GM23338 (cell line): ENCODE results near the gene SDR42E2. TPM values are rescaled to one million over a fixed set of nuclear protein-coding genes. Genes with fewer than 3 reads are reported as not detected.
A peak's percentile ranks its signal among the peaks of the same experiment; 100 is the strongest.

Experiments used
- ATAC-seq: fragments of 200-7000 bp; cut with Tn5 transposase; 3 replicates; pipeline ENCODE4 v1.9.1; 2020
- DNase-seq: peaks from one replicate; pipeline ENCODE4 v3.0.0-alpha.2; 2015; ENCODE audit warnings: low spot score
- H2AFZ ChIP-seq: fragments of 200-600 bp; sonication (generic); 2 replicates; pipeline ENCODE4 v1.8.0; 2016; ENCODE audit warnings: antibody characterized with exemption, mild to moderate bottlenecking, moderate library complexity
- H3F3A ChIP-seq: fragments of 200-600 bp; sonication (generic); replicated peaks from 2 replicates; pipeline ENCODE4 v1.8.0; 2017; ENCODE audit warnings: antibody characterized with exemption, mixed run types, low read depth
- H3K27ac ChIP-seq: fragments of 200-600 bp; sonication (generic); 2 replicates; pipeline ENCODE4 v1.6.1; 2016; ENCODE audit warnings: low read depth
- H3K27me3 ChIP-seq: fragments of 200-600 bp; sonication (generic); 2 replicates; pipeline ENCODE4 v1.8.0; 2016; ENCODE audit warnings: mild to moderate bottlenecking, mixed run types, moderate library complexity; ENCODE audit not compliant: insufficient read depth
- H3K36me3 ChIP-seq: fragments of 200-600 bp; sonication (generic); 2 replicates; pipeline ENCODE4 v1.8.0; 2016; ENCODE audit warnings: mild to moderate bottlenecking; ENCODE audit not compliant: insufficient read depth
- H3K4me1 ChIP-seq: fragments of 200-600 bp; sonication (generic); 2 replicates; pipeline ENCODE4 v1.8.0; 2016; ENCODE audit warnings: mild to moderate bottlenecking, moderate library complexity; ENCODE audit not compliant: insufficient read depth
- H3K4me2 ChIP-seq: fragments of 200-600 bp; sonication (generic); 2 replicates; pipeline ENCODE4 v1.7.1; 2017; ENCODE audit warnings: mixed run types
- H3K4me3 ChIP-seq: fragments of 200-600 bp; sonication (generic); 2 replicates; pipeline ENCODE4 v1.6.1; 2016; ENCODE audit warnings: mixed run types
- H3K79me2 ChIP-seq: fragments of 200-600 bp; sonication (generic); replicated peaks from 2 replicates; pipeline ENCODE4 v1.8.0; 2017; ENCODE audit warnings: mild to moderate bottlenecking; ENCODE audit not compliant: insufficient read depth
- H3K9me2 ChIP-seq: fragments of 200-600 bp; sonication (generic); 2 replicates; pipeline ENCODE4 v1.8.0; 2017; ENCODE audit not compliant: insufficient read depth
- H4K20me1 ChIP-seq: fragments of 200-600 bp; sonication (generic); replicated peaks from 2 replicates; pipeline ENCODE4 v1.8.0; 2017; ENCODE audit warnings: mild to moderate bottlenecking; ENCODE audit not compliant: insufficient read depth
- H3K27ac Mint-ChIP-seq: 2 replicates; pipeline ENCODE4 v1.8.0; 2020; ENCODE audit warnings: inconsistent platforms, mild to moderate bottlenecking, moderate library complexity, mixed read lengths
- H3K27me3 Mint-ChIP-seq: 3 replicates; pipeline ENCODE4 v1.8.0; 2022; ENCODE audit warnings: low read depth, mild to moderate bottlenecking, moderate library complexity, mixed read lengths, inconsistent platforms; ENCODE audit not compliant: insufficient read depth, poor library complexity
- H3K36me3 Mint-ChIP-seq: 3 replicates; pipeline ENCODE4 v1.8.0; 2021; ENCODE audit warnings: low read depth, mild to moderate bottlenecking, inconsistent platforms, moderate library complexity, mixed read lengths
- H3K4me1 Mint-ChIP-seq: 3 replicates; pipeline ENCODE4 v1.8.0; 2020; ENCODE audit warnings: mild to moderate bottlenecking, inconsistent platforms, mixed read lengths
- H3K4me3 Mint-ChIP-seq: 3 replicates; pipeline ENCODE4 v1.8.0; 2021; ENCODE audit warnings: moderate library complexity, mild to moderate bottlenecking, inconsistent platforms, mixed read lengths
- H3K9me3 Mint-ChIP-seq: 3 replicates; pipeline ENCODE4 v1.8.0; 2020; ENCODE audit warnings: moderate library complexity, mild to moderate bottlenecking, inconsistent platforms, mixed read lengths
- CREB1 ChIP-seq: fragments of 250-450 bp; sonication (Bioruptor Pico); IDR thresholded peaks from 2 replicates; pipeline ENCODE4 v1.5.0; 2020; ENCODE audit warnings: low read depth, mild to moderate bottlenecking, moderate library complexity
- EZH2 ChIP-seq: fragments of 200-600 bp; sonication (generic); IDR thresholded peaks from one replicate; pipeline ENCODE4 v1.8.0; 2017; ENCODE audit warnings: antibody characterized with exemption, mild to moderate bottlenecking, low read depth; ENCODE audit not compliant: unreplicated experiment
- EZH2phosphoT487 ChIP-seq: fragments of 200-600 bp; sonication (generic); IDR thresholded peaks from one replicate; pipeline ENCODE4 v1.8.1; 2018; ENCODE audit warnings: antibody characterized with exemption; ENCODE audit not compliant: unreplicated experiment
- JUNB ChIP-seq: IDR thresholded peaks from one replicate; pipeline ENCODE4 v1.6.1; 2016; ENCODE audit warnings: antibody characterized with exemption; ENCODE audit not compliant: unreplicated experiment
- NANOG ChIP-seq: IDR thresholded peaks from 2 replicates; pipeline ENCODE4 v1.6.1; 2016; ENCODE audit warnings: antibody characterized with exemption, borderline replicate concordance
- POLR2AphosphoS5 ChIP-seq: IDR thresholded peaks from 2 replicates; pipeline ENCODE4 v1.6.1; 2016; ENCODE audit warnings: antibody characterized with exemption, low read depth
- STAT1 ChIP-seq: IDR thresholded peaks from one replicate; pipeline ENCODE4 v1.6.1; 2016; ENCODE audit warnings: antibody characterized with exemption; ENCODE audit not compliant: unreplicated experiment
- ZNF114 ChIP-seq: fragments of 250-450 bp; sonication (Bioruptor Pico); IDR thresholded peaks from 2 replicates; pipeline ENCODE4 v1.5.0; 2020; ENCODE audit warnings: mild to moderate bottlenecking, moderate library complexity
- ZNF331 ChIP-seq: fragments of 250-450 bp; sonication (Bioruptor Pico); IDR thresholded peaks from 2 replicates; pipeline ENCODE4 v1.5.0; 2020; ENCODE audit warnings: low read depth, mild to moderate bottlenecking, moderate library complexity
- polyA plus RNA-seq: library from polyadenylated mRNA; unstranded; fragments of >200 nt; fragmentation: Nextera tagmentation; extraction: Ambion mirVana; gene quantifications from 2 replicates; pipeline ENCODE4 v1.2.1, GENCODE V29; 2016
- total RNA-seq: library from RNA; depleted of rRNA; stranded (reverse); fragments of >200 nt; shearing (Covaris generic); gene quantifications from 2 replicates; pipeline ENCODE4 v1.2.3, GENCODE V29; 2014
- TF ChIP-seq, protein P1 (sequence below), 2 experiments: fragments of 200-600 bp in 1 of 2; sonication (generic) in 1 of 2; conservative IDR thresholded peaks; 2 replicates each; pipeline versions ENCODE4 v1.5.1 to v1.6.1; 2016 to 2017; ENCODE audit warnings: antibody characterized with exemption in 2 of 2, low read depth in 2 of 2, mild to moderate bottlenecking in 2 of 2, moderate library complexity in 1 of 2
- TF ChIP-seq, protein P2 (sequence below): IDR thresholded peaks from one replicate; pipeline ENCODE4 v1.6.1; 2018; ENCODE audit warnings: antibody characterized with exemption; ENCODE audit not compliant: unreplicated experiment
- TF ChIP-seq, protein P3 (sequence below): IDR thresholded peaks from 2 replicates; pipeline ENCODE4 v1.6.1; 2016; ENCODE audit warnings: antibody characterized with exemption
- TF ChIP-seq, protein P4 (sequence below): fragments of 250-450 bp; sonication (Bioruptor Pico); IDR thresholded peaks from 2 replicates; pipeline ENCODE4 v1.5.0; 2020; ENCODE audit warnings: mild to moderate bottlenecking, moderate library complexity

SDR42E2 gene
- total and polyA plus RNA-seq, 2 experiments from 2014 or later = 0.15 TPM; not detected in 1

DNA sequence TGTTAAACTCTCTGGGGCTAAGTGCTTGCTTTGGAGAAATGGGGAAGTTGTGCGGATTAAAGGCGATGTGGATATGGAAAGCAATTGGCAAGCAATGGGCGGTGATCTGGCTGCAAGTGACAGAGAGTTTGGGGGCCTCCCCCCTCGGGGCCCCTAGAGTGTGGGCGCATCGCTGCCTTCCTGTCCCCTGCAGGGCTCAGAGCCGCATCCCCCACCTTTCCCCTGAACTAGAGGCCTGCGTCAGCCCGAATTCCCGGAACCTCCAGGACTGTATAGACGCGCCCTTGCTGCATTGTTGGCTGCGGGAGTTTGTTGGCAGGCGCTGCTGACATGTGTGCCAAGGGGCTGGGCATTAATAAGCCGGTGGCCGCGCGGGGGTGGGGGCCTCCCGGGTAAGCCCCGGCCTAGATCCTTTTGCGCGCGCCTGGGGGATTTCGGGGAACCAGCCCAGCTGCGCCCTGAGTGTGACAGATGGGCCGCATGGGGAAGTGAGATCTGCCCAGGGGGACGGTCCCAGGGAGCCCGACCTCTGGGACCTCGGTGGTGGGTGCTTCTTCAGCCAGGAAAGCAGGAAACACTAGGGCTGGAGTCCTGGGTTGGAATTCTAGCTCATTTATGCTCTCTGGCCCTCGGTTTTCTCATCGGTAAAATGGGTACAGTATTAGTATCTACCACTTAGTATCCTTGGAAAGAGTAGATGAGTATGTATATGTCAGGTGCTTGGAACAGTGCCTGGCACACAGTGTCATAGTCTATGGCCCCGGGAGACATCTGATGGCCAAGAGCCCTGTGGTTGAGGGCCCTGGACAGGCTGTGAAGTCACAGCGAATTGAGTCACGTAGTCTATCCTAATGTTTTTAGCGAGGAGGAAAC is 44.8 kb downstream of the SDR42E2 start:
- DNase-seq = peak; percentile 82
- peaks cover 22% of the 10 kb centered on the region for H3F3A ChIP-seq
- H3K9me2 ChIP-seq = no peaks in the 10 kb centered on the region
- peak overlapping the region; percentile 96 for H3K4me2 ChIP-seq
- Mint-ChIP-seq H3K4me3 (peak overlapping the region; percentile 89), H3K9me3 (peaks cover 4% of the 10 kb centered on the region; the same call in 2 of the 3 replicates), H3K27me3 (peaks cover 21% of the 10 kb centered on the region), H3K4me1 (peaks cover 12% of the 10 kb centered on the region), H3K27ac (peak overlapping the region; percentile 28; the same call in 1 of the 2 replicates), H3K36me3 (peaks cover 23% of the 10 kb centered on the region)
- peaks cover 55% of the 10 kb centered on the region for H3K79me2 ChIP-seq
- peak overlapping the region; percentile 84 for H2AFZ ChIP-seq
- no peaks in the 10 kb centered on the region for H3K36me3 ChIP-seq
- peak; percentile 58 for ATAC-seq
- no peaks in the 10 kb centered on the region for H3K27me3 ChIP-seq
- peak overlapping the region; percentile 96 for H3K4me3 ChIP-seq
- TF ChIP-seq EZH2phosphoT487 (no peak), POLR2AphosphoS5 (no peak), STAT1 (no peak), JUNB (no peak), CREB1 (no peak), EZH2 (no peak), NANOG (no peak), ZNF114 (no peak), ZNF331 (CRISPR knock-in tag) (no peak)
- TF ChIP-seq, protein P1, sequence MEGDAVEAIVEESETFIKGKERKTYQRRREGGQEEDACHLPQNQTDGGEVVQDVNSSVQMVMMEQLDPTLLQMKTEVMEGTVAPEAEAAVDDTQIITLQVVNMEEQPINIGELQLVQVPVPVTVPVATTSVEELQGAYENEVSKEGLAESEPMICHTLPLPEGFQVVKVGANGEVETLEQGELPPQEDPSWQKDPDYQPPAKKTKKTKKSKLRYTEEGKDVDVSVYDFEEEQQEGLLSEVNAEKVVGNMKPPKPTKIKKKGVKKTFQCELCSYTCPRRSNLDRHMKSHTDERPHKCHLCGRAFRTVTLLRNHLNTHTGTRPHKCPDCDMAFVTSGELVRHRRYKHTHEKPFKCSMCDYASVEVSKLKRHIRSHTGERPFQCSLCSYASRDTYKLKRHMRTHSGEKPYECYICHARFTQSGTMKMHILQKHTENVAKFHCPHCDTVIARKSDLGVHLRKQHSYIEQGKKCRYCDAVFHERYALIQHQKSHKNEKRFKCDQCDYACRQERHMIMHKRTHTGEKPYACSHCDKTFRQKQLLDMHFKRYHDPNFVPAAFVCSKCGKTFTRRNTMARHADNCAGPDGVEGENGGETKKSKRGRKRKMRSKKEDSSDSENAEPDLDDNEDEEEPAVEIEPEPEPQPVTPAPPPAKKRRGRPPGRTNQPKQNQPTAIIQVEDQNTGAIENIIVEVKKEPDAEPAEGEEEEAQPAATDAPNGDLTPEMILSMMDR (conservative IDR thresholded peaks at IDR 0.05; ENCODE audit: low read depth in 2 of 2) = no peak
- TF ChIP-seq, protein P2, sequence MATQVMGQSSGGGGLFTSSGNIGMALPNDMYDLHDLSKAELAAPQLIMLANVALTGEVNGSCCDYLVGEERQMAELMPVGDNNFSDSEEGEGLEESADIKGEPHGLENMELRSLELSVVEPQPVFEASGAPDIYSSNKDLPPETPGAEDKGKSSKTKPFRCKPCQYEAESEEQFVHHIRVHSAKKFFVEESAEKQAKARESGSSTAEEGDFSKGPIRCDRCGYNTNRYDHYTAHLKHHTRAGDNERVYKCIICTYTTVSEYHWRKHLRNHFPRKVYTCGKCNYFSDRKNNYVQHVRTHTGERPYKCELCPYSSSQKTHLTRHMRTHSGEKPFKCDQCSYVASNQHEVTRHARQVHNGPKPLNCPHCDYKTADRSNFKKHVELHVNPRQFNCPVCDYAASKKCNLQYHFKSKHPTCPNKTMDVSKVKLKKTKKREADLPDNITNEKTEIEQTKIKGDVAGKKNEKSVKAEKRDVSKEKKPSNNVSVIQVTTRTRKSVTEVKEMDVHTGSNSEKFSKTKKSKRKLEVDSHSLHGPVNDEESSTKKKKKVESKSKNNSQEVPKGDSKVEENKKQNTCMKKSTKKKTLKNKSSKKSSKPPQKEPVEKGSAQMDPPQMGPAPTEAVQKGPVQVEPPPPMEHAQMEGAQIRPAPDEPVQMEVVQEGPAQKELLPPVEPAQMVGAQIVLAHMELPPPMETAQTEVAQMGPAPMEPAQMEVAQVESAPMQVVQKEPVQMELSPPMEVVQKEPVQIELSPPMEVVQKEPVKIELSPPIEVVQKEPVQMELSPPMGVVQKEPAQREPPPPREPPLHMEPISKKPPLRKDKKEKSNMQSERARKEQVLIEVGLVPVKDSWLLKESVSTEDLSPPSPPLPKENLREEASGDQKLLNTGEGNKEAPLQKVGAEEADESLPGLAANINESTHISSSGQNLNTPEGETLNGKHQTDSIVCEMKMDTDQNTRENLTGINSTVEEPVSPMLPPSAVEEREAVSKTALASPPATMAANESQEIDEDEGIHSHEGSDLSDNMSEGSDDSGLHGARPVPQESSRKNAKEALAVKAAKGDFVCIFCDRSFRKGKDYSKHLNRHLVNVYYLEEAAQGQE = no peak
- TF ChIP-seq, protein P3, sequence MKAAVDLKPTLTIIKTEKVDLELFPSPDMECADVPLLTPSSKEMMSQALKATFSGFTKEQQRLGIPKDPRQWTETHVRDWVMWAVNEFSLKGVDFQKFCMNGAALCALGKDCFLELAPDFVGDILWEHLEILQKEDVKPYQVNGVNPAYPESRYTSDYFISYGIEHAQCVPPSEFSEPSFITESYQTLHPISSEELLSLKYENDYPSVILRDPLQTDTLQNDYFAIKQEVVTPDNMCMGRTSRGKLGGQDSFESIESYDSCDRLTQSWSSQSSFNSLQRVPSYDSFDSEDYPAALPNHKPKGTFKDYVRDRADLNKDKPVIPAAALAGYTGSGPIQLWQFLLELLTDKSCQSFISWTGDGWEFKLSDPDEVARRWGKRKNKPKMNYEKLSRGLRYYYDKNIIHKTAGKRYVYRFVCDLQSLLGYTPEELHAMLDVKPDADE = no peak
- TF ChIP-seq, protein P4, sequence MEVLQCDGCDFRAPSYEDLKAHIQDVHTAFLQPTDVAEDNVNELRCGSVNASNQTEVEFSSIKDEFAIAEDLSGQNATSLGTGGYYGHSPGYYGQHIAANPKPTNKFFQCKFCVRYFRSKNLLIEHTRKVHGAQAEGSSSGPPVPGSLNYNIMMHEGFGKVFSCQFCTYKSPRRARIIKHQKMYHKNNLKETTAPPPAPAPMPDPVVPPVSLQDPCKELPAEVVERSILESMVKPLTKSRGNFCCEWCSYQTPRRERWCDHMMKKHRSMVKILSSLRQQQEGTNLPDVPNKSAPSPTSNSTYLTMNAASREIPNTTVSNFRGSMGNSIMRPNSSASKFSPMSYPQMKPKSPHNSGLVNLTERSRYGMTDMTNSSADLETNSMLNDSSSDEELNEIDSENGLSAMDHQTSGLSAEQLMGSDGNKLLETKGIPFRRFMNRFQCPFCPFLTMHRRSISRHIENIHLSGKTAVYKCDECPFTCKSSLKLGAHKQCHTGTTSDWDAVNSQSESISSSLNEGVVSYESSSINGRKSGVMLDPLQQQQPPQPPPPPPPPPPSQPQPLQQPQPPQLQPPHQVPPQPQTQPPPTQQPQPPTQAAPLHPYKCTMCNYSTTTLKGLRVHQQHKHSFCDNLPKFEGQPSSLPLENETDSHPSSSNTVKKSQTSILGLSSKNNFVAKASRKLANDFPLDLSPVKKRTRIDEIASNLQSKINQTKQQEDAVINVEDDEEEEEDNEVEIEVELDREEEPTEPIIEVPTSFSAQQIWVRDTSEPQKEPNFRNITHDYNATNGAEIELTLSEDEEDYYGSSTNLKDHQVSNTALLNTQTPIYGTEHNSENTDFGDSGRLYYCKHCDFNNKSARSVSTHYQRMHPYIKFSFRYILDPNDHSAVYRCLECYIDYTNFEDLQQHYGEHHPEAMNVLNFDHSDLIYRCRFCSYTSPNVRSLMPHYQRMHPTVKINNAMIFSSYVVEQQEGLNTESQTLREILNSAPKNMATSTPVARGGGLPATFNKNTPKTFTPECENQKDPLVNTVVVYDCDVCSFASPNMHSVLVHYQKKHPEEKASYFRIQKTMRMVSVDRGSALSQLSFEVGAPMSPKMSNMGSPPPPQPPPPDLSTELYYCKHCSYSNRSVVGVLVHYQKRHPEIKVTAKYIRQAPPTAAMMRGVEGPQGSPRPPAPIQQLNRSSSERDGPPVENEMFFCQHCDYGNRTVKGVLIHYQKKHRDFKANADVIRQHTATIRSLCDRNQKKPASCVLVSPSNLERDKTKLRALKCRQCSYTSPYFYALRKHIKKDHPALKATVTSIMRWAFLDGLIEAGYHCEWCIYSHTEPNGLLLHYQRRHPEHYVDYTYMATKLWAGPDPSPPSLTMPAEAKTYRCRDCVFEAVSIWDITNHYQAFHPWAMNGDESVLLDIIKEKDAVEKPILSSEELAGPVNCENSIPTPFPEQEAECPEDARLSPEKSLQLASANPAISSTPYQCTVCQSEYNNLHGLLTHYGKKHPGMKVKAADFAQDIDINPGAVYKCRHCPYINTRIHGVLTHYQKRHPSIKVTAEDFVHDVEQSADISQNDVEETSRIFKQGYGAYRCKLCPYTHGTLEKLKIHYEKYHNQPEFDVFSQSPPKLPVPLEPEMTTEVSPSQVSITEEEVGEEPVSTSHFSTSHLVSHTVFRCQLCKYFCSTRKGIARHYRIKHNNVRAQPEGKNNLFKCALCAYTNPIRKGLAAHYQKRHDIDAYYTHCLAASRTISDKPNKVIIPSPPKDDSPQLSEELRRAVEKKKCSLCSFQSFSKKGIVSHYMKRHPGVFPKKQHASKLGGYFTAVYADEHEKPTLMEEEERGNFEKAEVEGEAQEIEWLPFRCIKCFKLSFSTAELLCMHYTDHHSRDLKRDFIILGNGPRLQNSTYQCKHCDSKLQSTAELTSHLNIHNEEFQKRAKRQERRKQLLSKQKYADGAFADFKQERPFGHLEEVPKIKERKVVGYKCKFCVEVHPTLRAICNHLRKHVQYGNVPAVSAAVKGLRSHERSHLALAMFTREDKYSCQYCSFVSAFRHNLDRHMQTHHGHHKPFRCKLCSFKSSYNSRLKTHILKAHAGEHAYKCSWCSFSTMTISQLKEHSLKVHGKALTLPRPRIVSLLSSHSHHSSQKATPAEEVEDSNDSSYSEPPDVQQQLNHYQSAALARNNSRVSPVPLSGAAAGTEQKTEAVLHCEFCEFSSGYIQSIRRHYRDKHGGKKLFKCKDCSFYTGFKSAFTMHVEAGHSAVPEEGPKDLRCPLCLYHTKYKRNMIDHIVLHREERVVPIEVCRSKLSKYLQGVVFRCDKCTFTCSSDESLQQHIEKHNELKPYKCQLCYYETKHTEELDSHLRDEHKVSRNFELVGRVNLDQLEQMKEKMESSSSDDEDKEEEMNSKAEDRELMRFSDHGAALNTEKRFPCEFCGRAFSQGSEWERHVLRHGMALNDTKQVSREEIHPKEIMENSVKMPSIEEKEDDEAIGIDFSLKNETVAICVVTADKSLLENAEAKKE (CRISPR knock-in tag) = no peak
- peaks cover 13% of the 10 kb centered on the region for H4K20me1 ChIP-seq
- no peak overlapping the region for H3K27ac ChIP-seq
- peaks cover 24% of the 10 kb centered on the region for H3K4me1 ChIP-seq
